Osteoblast (primary cell): Measurements from ENCODE around the gene FAM186B. TPM values are rescaled to one million over a fixed set of nuclear protein-coding genes. Genes with fewer than 3 reads are reported as not detected.
A peak's percentile ranks its signal among the peaks of the same experiment; 100 is the strongest.

ENCODE experiments used
- DNase-seq: peaks from one replicate; pipeline ENCODE4 v3.0.0; 2011; ENCODE audit warnings: low spot score, mixed read lengths; ENCODE audit not compliant: insufficient read length; ENCODE audit errors: missing footprints
- H2AFZ ChIP-seq: 2 replicates; pipeline ENCODE4 v1.6.0; 2011; ENCODE audit warnings: mild to moderate bottlenecking, low read length
- H3K27ac ChIP-seq: 2 replicates; pipeline ENCODE4 v1.5.1; 2011; ENCODE audit warnings: mild to moderate bottlenecking, low read depth, low read length, moderate library complexity
- H3K27me3 ChIP-seq: 2 replicates; pipeline ENCODE4 v1.6.0; 2012; ENCODE audit warnings: mild to moderate bottlenecking, control low read depth, inconsistent platforms, low read length, moderate library complexity; ENCODE audit not compliant: insufficient read depth
- H3K36me3 ChIP-seq: 2 replicates; pipeline ENCODE4 v1.5.1; 2011; ENCODE audit warnings: mild to moderate bottlenecking, low read length, control low read depth, moderate library complexity; ENCODE audit not compliant: insufficient read depth
- H3K4me1 ChIP-seq: 2 replicates; pipeline ENCODE4 v1.5.1; 2011; ENCODE audit warnings: mild to moderate bottlenecking, low read length, control low read depth, moderate library complexity; ENCODE audit not compliant: insufficient read depth
- H3K4me2 ChIP-seq: 2 replicates; pipeline ENCODE4 v1.6.0; 2011; ENCODE audit warnings: mild to moderate bottlenecking, low read length; ENCODE audit not compliant: insufficient read depth
- H3K4me3 ChIP-seq: fragments of 200-600 bp; sonication (generic); 3 replicates; pipeline ENCODE4 v1.5.1; 2012; ENCODE audit warnings: mild to moderate bottlenecking, low read length, inconsistent platforms; ENCODE audit not compliant: insufficient read depth
- H3K79me2 ChIP-seq: 2 replicates; pipeline ENCODE4 v1.6.0; 2012; ENCODE audit warnings: mild to moderate bottlenecking, low read length, control low read depth, inconsistent platforms; ENCODE audit not compliant: insufficient read depth
- H3K9me3 ChIP-seq: 2 replicates; pipeline ENCODE4 v1.5.1; 2011; ENCODE audit warnings: low read depth, low read length, control low read depth
- H4K20me1 ChIP-seq: 2 replicates; pipeline ENCODE4 v1.6.0; 2012; ENCODE audit warnings: mild to moderate bottlenecking, low read length, control low read depth; ENCODE audit not compliant: insufficient read depth
- total RNA-seq: library from RNA; depleted of rRNA; stranded (reverse); fragments of >200 nt; gene quantifications from 2 replicates; pipeline ENCODE4 v1.2.3, GENCODE V29; 2012
- TF ChIP-seq, protein P1 (sequence below): IDR thresholded peaks from 2 replicates; pipeline ENCODE4 v1.5.1; 2011; ENCODE audit warnings: mild to moderate bottlenecking, low read depth, low read length, moderate library complexity; ENCODE audit errors: extremely low read depth

The FAM186B gene
- total RNA-seq, 1 donor = 0.72 TPM

GRCh38 chr12:49649892-49650291 is 44.5 kb upstream of the FAM186B start:
- Histone ChIP-seq H3K4me1 (no peaks in the 10 kb centered on the region), H3K4me3 (no peak overlapping the region), H3K4me2 (no peak overlapping the region), H4K20me1 (no peaks in the 10 kb centered on the region), H2AFZ (no peak overlapping the region), H3K79me2 (no peaks in the 10 kb centered on the region), H3K36me3 (peaks cover 64% of the 10 kb centered on the region), H3K27me3 (no peaks in the 10 kb centered on the region), H3K27ac (no peak overlapping the region), H3K9me3 (no peaks in the 10 kb centered on the region)
- no peak for DNase-seq
- TF ChIP-seq, protein P1, sequence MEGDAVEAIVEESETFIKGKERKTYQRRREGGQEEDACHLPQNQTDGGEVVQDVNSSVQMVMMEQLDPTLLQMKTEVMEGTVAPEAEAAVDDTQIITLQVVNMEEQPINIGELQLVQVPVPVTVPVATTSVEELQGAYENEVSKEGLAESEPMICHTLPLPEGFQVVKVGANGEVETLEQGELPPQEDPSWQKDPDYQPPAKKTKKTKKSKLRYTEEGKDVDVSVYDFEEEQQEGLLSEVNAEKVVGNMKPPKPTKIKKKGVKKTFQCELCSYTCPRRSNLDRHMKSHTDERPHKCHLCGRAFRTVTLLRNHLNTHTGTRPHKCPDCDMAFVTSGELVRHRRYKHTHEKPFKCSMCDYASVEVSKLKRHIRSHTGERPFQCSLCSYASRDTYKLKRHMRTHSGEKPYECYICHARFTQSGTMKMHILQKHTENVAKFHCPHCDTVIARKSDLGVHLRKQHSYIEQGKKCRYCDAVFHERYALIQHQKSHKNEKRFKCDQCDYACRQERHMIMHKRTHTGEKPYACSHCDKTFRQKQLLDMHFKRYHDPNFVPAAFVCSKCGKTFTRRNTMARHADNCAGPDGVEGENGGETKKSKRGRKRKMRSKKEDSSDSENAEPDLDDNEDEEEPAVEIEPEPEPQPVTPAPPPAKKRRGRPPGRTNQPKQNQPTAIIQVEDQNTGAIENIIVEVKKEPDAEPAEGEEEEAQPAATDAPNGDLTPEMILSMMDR = no peak

DNA sequence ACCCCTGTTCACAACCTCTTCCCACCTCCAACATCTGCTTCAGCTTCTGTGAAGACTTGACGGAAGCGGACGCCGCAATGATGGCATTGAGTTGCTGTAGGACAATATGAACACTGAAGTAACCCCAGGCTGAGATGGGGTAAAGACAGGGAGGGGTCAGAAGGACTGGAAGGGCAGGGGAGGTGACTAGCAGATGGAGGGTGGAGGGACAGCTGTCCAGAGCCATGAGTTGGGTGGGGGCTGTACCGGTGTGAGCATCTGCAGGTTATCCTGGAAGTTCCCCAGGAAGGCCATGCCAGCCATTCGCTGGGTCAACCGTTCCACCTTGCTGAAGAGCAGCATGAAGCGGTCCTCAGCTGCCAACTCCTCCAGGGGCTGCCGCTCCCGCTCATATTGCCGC is 44.0 kb upstream of the FAM186B start:
- Histone ChIP-seq H3K27ac (no peak overlapping the region), H2AFZ (no peak overlapping the region), H3K36me3 (peaks cover 63% of the 10 kb centered on the region), H3K9me3 (no peaks in the 10 kb centered on the region), H3K4me3 (no peak overlapping the region), H3K27me3 (no peaks in the 10 kb centered on the region), H4K20me1 (no peaks in the 10 kb centered on the region), H3K4me1 (no peaks in the 10 kb centered on the region), H3K79me2 (no peaks in the 10 kb centered on the region), H3K4me2 (no peak overlapping the region)
- TF ChIP-seq, protein P1 = no peak
- peak; percentile 37 for DNase-seq

- no peak overlapping the region for H3K4me2 ChIP-seq
- H3K36me3 ChIP-seq = peaks cover 64% of the 10 kb centered on the region
- no peak for DNase-seq
- H3K27ac ChIP-seq = no peak overlapping the region
- H2AFZ ChIP-seq = no peak overlapping the region
- H3K4me3 ChIP-seq = no peak overlapping the region
- H3K27me3 ChIP-seq = no peaks in the 10 kb centered on the region
- H3K4me1 ChIP-seq = no peaks in the 10 kb centered on the region
- H4K20me1 ChIP-seq = no peaks in the 10 kb centered on the region
- TF ChIP-seq, protein P1 = no peak
- no peaks in the 10 kb centered on the region for H3K9me3 ChIP-seq
- H3K79me2 ChIP-seq = no peaks in the 10 kb centered on the region
Observed at GRCh38 chr12:49648712-49649003, 43.2 kb upstream of the FAM186B start.

DNA sequence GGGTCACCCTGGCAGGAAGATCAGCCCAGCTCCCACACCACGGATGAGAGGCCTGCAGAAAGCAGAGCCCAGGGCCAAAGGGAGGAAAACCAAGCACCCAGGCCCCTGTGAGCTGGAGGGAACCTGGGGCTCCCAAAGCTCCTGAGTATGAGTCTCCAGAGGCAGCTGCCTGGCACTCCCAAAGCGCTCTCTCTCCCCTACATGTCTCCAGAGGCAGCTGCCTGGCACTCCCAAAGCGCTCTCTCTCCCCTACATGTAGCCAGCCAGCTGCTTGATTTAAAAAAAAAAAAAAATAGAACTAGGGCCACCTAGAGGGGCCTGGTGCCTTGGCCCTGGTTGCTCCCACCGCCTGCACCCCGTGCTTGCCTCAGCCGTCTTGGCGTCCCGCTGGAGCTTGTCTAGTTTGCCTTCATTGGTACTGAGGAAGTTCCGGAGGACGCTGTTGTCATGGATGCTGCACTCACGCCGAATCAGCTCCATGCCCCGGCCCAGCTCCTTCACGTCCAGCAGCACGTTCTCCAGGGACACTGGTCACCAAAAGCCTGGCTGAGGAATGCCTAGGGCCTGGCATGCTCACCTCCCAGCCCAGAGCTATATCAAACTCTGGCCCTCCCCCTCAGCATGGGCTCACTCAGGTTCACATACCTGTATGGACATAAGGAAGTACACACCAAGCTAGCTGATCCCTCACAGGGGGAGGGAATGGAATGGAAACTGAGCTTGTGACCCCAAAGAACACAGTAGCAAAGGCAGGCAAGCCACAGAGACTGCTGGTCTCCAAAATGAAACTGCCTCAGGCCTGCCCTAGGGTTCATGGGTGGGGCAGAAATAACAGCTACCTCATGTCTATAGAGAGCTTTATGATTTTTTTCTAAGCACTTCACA is 42.6 kb upstream of the FAM186B start:
- H3K9me3 ChIP-seq = no peaks in the 10 kb centered on the region
- H3K79me2 ChIP-seq = no peaks in the 10 kb centered on the region
- no peak overlapping the region for H2AFZ ChIP-seq
- no peak overlapping the region for H3K4me3 ChIP-seq
- DNase-seq = peak; percentile 70
- H3K27ac ChIP-seq = no peak overlapping the region
- no peaks in the 10 kb centered on the region for H3K4me1 ChIP-seq
- H3K4me2 ChIP-seq = no peak overlapping the region
- H3K27me3 ChIP-seq = no peaks in the 10 kb centered on the region
- H3K36me3 ChIP-seq = peaks cover 64% of the 10 kb centered on the region
- H4K20me1 ChIP-seq = no peaks in the 10 kb centered on the region
- TF ChIP-seq, protein P1 = no peak
